Spinal cord (tissue), 10 donors: Measurements from ENCODE around the gene CCDC187. TPM values are rescaled to one million over a fixed set of nuclear protein-coding genes. Genes with fewer than 3 reads are reported as not detected.

Experiments used
- DNase-seq, 6 donors: peaks; one replicate each; pipeline versions ENCODE4 v3.0.0 to v3.0.0-alpha.2; 2013 to 2015; ENCODE audit warnings: low spot score in 6 of 6, low read depth in 4 of 6
- H3K27ac ChIP-seq: one replicate; pipeline ENCODE4 v1.5.1; 2013; ENCODE audit warnings: low read depth, low read length, control low read depth
- H3K27me3 ChIP-seq: one replicate; pipeline ENCODE4 v1.6.1; 2013; ENCODE audit warnings: low read length; ENCODE audit not compliant: control insufficient read depth, insufficient read depth
- H3K36me3 ChIP-seq: one replicate; pipeline ENCODE4 v1.6.1; 2013; ENCODE audit warnings: low read length; ENCODE audit not compliant: control insufficient read depth, insufficient read depth
- H3K4me1 ChIP-seq: one replicate; pipeline ENCODE4 v1.6.1; 2013; ENCODE audit warnings: low read length; ENCODE audit not compliant: control insufficient read depth, insufficient read depth
- H3K4me3 ChIP-seq: one replicate; pipeline ENCODE4 v1.5.1; 2013; ENCODE audit warnings: low read depth, low read length, control low read depth
- H3K9me3 ChIP-seq: one replicate; pipeline ENCODE4 v1.6.1; 2013; ENCODE audit warnings: low read length; ENCODE audit not compliant: control insufficient read depth, insufficient read depth
- WGBS: methylation state at CpG from one replicate; pipeline ENCODE4 v1.1.5; 2013; ENCODE audit warnings: missing lambda C conversion rate; ENCODE audit not compliant: insufficient coverage; 5-methylcytosine and 5-hydroxymethylcytosine counted together
- polyA plus RNA-seq, 2 donors: library from polyadenylated mRNA; unstranded; fragments of 120-200 nt; gene quantifications; one replicate each; pipeline ENCODE4 v1.2.1, GENCODE V29; 2013; ENCODE audit not compliant: insufficient read length in 2 of 2
- total RNA-seq, 2 donors: library from RNA; depleted of rRNA in 1 of 2; stranded (reverse); fragments of 120-200 nt in 1 of 2; fragments of >200 nt in 1 of 2; gene quantifications; one replicate each; pipeline versions ENCODE4 v1.2.3 to v1.2.4, GENCODE V29; 2013 to 2014
- donor health status: healthy.

Gene CCDC187
- total and polyA plus RNA-seq, 4 donors: 0.05 to 0.33 (median 0.15) TPM

DNA sequence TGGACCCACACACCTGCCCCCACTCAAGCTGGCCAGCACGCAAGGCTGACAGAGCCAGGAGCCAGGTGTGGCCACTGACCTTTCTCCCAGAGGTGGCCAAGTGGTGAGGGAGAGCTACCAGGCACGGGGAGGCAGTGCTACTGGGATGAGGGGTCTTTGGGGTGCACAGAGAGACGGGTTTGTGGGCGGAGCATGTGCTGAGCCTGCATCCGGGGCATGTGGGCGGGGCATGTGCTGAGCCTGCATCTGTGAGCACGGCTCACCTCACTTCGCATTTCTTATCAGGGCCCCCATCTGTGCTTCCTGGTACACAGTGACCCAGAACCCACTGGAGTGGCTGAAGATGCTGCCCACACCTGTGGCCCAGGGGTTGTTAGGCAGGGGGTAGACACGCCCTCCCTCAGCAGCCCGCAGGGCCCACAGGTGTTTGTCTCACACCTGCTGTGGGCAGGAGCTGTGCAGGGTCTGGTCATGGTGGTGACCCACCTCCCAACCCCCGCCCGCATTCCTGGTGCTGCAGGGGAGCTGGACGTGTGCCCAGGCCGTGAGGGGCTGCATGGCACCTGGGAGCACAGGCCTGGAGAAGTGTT is 21.5 kb downstream of the CCDC187 start:
- WGBS: 88% methylated on average over 11 of the region's 14 CpGs
- no peaks in the 10 kb centered on the region for H3K27me3 ChIP-seq

DNA sequence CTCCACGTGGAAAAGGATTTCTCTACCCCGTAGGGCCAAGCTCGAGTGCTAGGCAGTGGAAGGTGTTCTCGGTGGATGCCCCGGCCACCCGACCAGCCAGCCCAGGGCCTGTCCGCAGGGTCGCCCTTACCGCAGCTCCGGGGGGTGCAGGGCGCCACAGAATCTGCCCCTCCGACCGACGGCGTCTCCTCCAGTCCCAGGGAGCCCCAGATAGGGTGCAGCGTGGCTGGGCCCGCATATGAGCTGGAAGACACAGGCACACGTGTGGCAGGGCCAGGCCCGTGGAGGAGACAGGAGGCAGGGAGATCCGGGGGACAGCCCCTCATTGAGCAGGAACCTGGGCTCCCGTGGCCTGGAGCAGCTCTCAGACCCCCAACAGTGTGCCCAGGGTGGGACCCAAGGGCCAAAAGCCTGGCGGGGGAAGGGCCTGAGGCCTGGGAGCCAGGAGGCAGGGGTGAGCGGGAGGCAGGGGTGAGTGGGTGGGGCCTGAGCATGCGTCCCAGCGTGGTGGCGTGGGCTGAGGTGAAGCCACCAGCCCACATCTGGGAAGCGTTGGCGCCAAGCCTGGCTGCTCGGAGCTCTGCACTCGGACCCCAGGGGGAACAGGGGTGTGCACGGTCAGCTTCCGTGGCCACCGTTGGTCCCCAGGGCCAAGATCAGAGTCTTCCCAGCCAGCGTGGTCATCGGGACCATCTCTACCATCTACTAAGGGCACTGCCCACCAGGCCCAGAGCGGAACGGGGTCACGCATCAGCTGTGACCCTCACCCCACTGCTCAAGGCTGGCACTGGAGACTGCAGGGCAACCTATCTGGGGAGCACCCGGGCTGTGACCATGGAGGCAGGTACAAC is 22.2 kb downstream of the CCDC187 start:
- H3K9me3 ChIP-seq: no peaks in the 10 kb centered on the region
- no peak overlapping the region for H3K4me3 ChIP-seq
- H3K36me3 ChIP-seq: no peaks in the 10 kb centered on the region
- WGBS: 89% methylated on average over 39 of the region's 39 CpGs
- H3K4me1 ChIP-seq: peaks cover 9% of the 10 kb centered on the region
- peaks cover 3% of the 10 kb centered on the region for H3K27me3 ChIP-seq
- no peak overlapping the region for H3K27ac ChIP-seq
- DNase-seq: no peak

More for the DNA sequence above, 21.5 kb downstream of the CCDC187 start:
- Histone ChIP-seq H3K4me3 (no peak overlapping the region), H3K27ac (no peak overlapping the region), H3K4me1 (peaks cover 9% of the 10 kb centered on the region), H3K36me3 (no peaks in the 10 kb centered on the region), H3K9me3 (no peaks in the 10 kb centered on the region)
- no peak for DNase-seq

DNA sequence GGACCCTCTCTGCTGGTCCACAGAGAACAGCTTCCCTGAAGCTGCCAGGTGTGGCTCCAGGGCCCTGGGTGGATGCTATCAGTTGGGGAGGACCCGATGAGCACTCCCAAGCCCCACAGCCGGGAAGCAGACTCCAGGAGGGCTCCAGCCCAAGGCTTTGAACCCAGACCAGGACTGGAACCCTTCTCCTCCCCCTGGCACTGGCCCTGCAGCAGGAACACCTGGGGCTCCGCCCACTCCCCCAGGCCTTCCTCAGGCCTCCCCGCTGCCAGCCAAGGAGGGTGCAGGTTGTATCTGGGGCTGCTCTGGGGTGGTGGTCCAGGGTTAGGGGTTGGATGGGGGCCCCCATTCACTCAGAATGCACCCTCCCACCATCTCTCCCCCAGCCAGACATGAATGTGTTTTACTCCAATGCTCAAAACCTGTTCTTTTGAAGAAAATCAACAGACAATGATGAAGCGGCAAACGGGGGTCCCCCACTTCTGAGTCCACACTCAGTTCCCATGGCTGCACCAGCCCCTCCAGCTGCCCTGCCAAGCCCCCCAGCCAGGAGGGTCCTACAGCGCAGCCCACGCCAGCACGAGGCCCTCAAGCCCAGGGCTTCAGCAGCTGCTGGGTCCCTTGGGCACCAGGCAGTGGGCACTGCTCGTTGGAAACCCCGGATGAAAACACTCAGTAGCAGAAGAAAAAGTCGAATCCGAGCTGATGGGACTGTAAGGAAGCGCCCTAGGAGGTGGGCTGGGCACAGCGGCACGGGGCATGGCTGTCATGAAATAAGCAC is 23.2 kb downstream of the CCDC187 start:
- WGBS: 88% methylated on average over 14 of the region's 16 CpGs
- no peak for DNase-seq
- no peaks in the 10 kb centered on the region for H3K36me3 ChIP-seq
- H3K4me1 ChIP-seq: peaks cover 9% of the 10 kb centered on the region
- no peaks in the 10 kb centered on the region for H3K9me3 ChIP-seq
- no peak overlapping the region for H3K27ac ChIP-seq
- peaks cover 3% of the 10 kb centered on the region for H3K27me3 ChIP-seq
- H3K4me3 ChIP-seq: no peak overlapping the region

DNA sequence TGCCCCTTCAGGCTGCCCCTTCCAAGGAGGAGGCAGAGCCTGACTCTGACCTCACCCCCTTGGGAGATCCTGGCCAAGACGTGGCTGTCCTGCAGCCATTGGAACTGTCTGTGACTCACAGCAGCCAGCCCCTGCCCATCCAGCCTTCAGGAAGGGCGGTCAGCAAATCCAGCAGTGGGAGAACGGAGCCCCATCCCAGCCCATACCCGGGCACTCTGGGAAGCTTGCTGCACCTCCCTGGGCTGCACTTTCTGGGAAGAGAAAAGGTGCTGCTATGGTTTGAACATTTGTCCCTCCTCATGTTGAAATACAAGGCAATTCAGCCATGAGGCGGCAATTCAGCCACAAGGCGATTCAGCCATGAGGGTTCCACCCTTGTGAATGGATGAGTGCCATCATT is 24.4 kb downstream of the CCDC187 start:
- 81% methylated on average over 4 of the region's 6 CpGs for WGBS
- no peak for DNase-seq
- Histone ChIP-seq H3K36me3 (no peaks in the 10 kb centered on the region), H3K9me3 (no peaks in the 10 kb centered on the region), H3K27ac (no peak overlapping the region), H3K4me3 (no peak overlapping the region), H3K27me3 (peaks cover 3% of the 10 kb centered on the region), H3K4me1 (peaks cover 9% of the 10 kb centered on the region)

DNA sequence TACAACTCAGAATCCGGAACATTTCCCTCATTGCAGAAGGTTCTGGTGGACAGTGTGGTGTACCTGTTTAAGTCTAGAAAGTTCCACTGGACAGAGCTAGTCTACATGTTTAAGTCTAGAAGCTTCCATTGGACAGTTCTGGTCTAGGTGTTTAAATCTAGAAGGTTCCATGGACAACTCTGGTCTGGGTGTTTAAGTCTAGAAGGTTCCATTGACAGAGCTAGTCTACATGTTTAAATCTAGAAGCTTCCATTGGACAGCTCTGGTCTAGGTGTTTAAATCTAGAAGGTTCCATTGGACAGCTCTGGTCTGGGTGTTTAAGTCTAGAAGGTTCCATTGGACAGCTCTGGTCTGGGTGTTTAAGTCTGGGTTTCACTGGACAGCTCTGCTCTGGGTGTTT is 25.0 kb downstream of the CCDC187 start:
- H3K27me3 ChIP-seq: peaks cover 3% of the 10 kb centered on the region
- WGBS: 100% methylated on average over 1 of the region's 1 CpG

DNA sequence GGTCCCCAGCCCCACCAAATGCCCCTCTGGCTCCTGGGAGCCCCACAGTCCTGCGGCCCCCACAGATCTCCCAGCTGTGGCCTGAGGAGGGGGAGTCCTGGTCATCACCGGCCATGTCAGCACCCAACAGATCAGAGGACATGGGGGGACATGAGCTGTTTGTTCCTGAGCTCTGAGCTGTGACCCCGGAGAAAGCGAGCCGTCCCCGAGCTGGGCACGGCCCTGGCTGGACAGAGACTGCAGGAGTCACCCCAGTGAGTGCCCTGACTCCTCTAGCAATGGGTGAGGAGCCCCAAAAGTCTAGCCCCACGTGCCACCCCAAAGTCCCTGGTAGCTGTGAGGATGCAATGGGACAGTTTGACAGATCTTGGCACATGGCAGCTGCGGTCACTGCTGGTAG is 25.7 kb downstream of the CCDC187 start:
- Histone ChIP-seq H3K27ac (no peak overlapping the region), H3K27me3 (peaks cover 3% of the 10 kb centered on the region), H3K4me3 (no peak overlapping the region), H3K36me3 (no peaks in the 10 kb centered on the region), H3K4me1 (peaks cover 3% of the 10 kb centered on the region), H3K9me3 (no peaks in the 10 kb centered on the region)
- 86% methylated on average over 9 of the region's 9 CpGs for WGBS
- no peak for DNase-seq

More for the DNA sequence above, 25.0 kb downstream of the CCDC187 start:
- DNase-seq: no peak
- Histone ChIP-seq H3K4me3 (no peak overlapping the region), H3K27ac (no peak overlapping the region), H3K9me3 (no peaks in the 10 kb centered on the region), H3K36me3 (no peaks in the 10 kb centered on the region), H3K4me1 (peaks cover 9% of the 10 kb centered on the region)

DNA sequence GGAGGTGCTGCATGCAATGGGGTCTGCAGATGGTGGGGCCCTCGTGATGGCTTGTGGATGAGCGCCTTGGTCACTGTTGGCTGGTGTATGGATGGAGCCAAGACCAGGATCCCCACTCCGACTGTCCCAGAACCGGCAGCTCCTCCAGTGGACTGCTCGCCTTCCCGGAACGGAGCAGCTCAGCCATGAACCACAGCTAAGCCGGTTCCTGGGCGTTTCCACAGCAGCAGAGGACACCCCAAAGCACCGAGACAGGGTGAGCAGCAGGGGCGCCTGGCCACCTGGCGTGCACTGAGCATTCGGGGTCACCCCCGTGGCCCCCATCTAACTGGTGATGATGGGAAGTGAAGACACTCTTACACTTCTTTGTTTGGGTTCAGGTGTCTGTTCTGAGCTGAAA is 26.1 kb downstream of the CCDC187 start:
- H3K27ac ChIP-seq: no peak overlapping the region
- no peaks in the 10 kb centered on the region for H3K36me3 ChIP-seq
- no peak for DNase-seq
- 85% methylated on average over 9 of the region's 14 CpGs for whole genome bisulfite sequencing
- H3K9me3 ChIP-seq: no peaks in the 10 kb centered on the region
- H3K4me3 ChIP-seq: no peak overlapping the region
- peaks cover 3% of the 10 kb centered on the region for H3K27me3 ChIP-seq
- no peaks in the 10 kb centered on the region for H3K4me1 ChIP-seq

DNA sequence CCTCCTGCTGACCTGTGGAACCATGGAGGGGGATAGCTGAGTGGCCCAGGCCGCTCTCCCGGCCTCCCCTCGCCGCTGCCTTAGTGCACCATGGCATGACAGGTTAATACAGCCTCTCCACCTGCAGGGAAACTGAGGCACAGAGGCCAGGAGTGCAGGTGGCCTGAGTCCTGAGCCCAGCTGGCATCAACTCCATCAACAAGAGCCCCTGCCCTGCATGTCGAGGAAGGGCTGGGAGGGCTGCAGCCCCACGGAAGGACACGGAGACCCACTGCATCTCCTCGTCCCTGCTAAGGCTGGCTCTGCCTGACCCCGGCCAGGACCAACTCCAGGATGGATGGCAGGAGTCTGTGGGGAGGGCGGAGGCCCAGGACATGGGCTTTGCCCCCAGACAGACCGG is 27.2 kb downstream of the CCDC187 start:
- Histone ChIP-seq H3K4me3 (no peak overlapping the region), H3K27me3 (peaks cover 3% of the 10 kb centered on the region), H3K36me3 (no peaks in the 10 kb centered on the region), H3K4me1 (no peaks in the 10 kb centered on the region), H3K27ac (no peak overlapping the region), H3K9me3 (no peaks in the 10 kb centered on the region)
- DNase-seq: no peak
- 91% methylated on average over 10 of the region's 11 CpGs for WGBS

DNA sequence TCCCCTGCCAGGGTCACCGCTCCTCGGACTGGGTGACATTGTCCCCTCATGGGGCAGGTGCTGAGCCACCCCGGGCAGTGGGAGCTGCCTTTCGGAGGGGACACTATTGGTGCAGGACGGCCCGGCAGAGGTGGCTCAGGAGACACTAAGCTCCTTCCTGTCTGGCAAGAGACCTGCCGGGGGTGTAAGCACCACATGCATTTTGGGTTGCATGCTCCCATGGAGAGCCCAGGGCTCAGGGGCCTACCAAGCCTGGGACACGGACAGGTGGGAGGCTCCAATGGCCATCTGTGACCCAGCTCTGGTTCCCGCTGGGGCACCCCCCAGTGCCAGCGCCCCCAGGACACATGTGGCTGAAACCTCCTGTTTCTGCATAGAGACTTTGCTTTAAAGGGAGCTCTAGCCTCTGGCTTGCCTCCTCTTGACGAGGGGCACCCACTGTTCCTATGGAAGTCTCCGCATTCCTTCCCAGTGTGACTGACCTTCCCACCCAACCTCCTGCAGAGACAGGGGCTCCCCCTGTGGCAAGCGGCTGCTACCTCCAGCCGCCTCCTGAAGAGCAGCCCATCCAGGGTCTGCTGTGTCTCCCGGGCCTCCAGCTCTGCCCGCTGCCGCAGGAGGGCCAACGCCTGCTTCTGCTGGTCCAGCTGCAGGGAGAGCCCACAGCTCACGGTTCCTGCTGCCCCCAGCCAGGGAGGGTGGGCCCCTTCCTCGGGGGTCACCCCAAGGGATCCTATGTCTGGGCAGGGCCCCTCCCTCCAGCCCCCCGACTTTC is 28.1 kb downstream of the CCDC187 start:
- Histone ChIP-seq H3K4me1 (no peaks in the 10 kb centered on the region), H3K27ac (no peak overlapping the region), H3K27me3 (peaks cover 3% of the 10 kb centered on the region), H3K36me3 (no peaks in the 10 kb centered on the region), H3K4me3 (no peak overlapping the region), H3K9me3 (no peaks in the 10 kb centered on the region)
- DNase-seq: no peak
- 65% methylated on average over 21 of the region's 21 CpGs for WGBS
